Caco-2 (cell line): ENCODE data around the gene AKR1C3. TPM values are rescaled to one million over a fixed set of nuclear protein-coding genes. Genes with fewer than 3 reads are reported as not detected.
"Not testable (repeated sequence)": the region's sequence is repeated elsewhere in the genome, so short reads cannot be mapped to it uniquely, and the experiment has no call there.

Experiments
- BruUV-seq: library from RNA; stranded (reverse); fragments of 400-500 nt; replicated peaks from 2 replicates; lab custom pipeline; 2021; lab: Mats Ljungman, UMichigan
- CTCF ChIA-PET: fragments of 300-600 bp; sonication (Branson Sonifier 250); formaldehyde crosslinking; loops from one replicate; lab custom pipeline; 2022; ENCODE audit warnings: antibody characterized with exemption; lab: Charles Lee
- POLR2A ChIA-PET: fragments of 300-600 bp; sonication (Branson Sonifier 250); formaldehyde crosslinking; loops from one replicate; lab custom pipeline; 2022; ENCODE audit warnings: antibody characterized with exemption; lab: Charles Lee
- DNase-seq, 2 experiments: peaks; one replicate each; pipeline versions ENCODE4 v3.0.0 to v3.0.0-alpha.2; 2020 to 2022
- H3K27me3 ChIP-seq: replicated peaks from 2 replicates; pipeline ENCODE4 v1.6.0; 2011; ENCODE audit warnings: low read length; ENCODE audit not compliant: control insufficient read depth, insufficient read depth
- H3K36me3 ChIP-seq: 2 replicates; pipeline ENCODE4 v1.5.1; 2011; ENCODE audit warnings: low read length; ENCODE audit not compliant: control insufficient read depth, insufficient read depth
- H3K4me1 ChIP-seq: fragments of 250-450 bp; sonication (Bioruptor Pico); 2 replicates; pipeline ENCODE4 v1.5.1; 2020; ENCODE audit warnings: mild to moderate bottlenecking
- H3K4me3 ChIP-seq: 2 replicates; pipeline ENCODE4 v1.5.1; 2011; ENCODE audit warnings: low read depth, mild to moderate bottlenecking, control low read depth, low read length
- H3K9me3 ChIP-seq: fragments of 250-450 bp; sonication (Bioruptor Pico); 2 replicates; pipeline ENCODE4 v1.5.1; 2020; ENCODE audit warnings: mild to moderate bottlenecking, moderate library complexity
- H3K27ac Mint-ChIP-seq: one replicate; pipeline ENCODE4 v1.8.0; 2022; ENCODE audit warnings: mixed read lengths; ENCODE audit not compliant: unreplicated experiment
- H3K27me3 Mint-ChIP-seq: one replicate; pipeline ENCODE4 v1.8.0; 2022; ENCODE audit warnings: mixed read lengths; ENCODE audit not compliant: insufficient read depth, unreplicated experiment
- H3K36me3 Mint-ChIP-seq: one replicate; pipeline ENCODE4 v1.8.0; 2022; ENCODE audit warnings: mild to moderate bottlenecking, mixed read lengths; ENCODE audit not compliant: insufficient read depth, unreplicated experiment
- H3K4me1 Mint-ChIP-seq: one replicate; pipeline ENCODE4 v1.8.0; 2022; ENCODE audit warnings: low read depth, mixed read lengths; ENCODE audit not compliant: unreplicated experiment
- H3K4me3 Mint-ChIP-seq: one replicate; pipeline ENCODE4 v1.8.0; 2022; ENCODE audit warnings: mild to moderate bottlenecking, moderate library complexity, mixed read lengths; ENCODE audit not compliant: unreplicated experiment
- H3K9me3 Mint-ChIP-seq: one replicate; pipeline ENCODE4 v1.8.0; 2022; ENCODE audit warnings: mixed read lengths; ENCODE audit not compliant: unreplicated experiment
- intact Hi-C: fragments of 100-400 bp; cut with micrococcal nuclease; formaldehyde crosslinking; loops from one replicate; pipeline ENCODE4 v1.10.0; 2022; ENCODE audit not compliant: unreplicated experiment
- total RNA-seq: library from RNA; stranded (reverse); gene quantifications from 2 replicates; pipeline ENCODE4 v1.2.3, GENCODE V29; 2022
- TF ChIP-seq, protein P1 (sequence below), 2 experiments: fragments of 200-600 bp in 1 of 2; IDR thresholded peaks; 1 replicate in 1 of 2; 2 replicates in 1 of 2; pipeline versions ENCODE4 v1.5.1 to v1.8.0; 2011 to 2022; ENCODE audit warnings: antibody characterized with exemption in 1 of 2, control low read depth in 1 of 2, inconsistent platforms in 1 of 2, low read depth in 1 of 2, low read length in 1 of 2, mild to moderate bottlenecking in 1 of 2, moderate library complexity in 1 of 2; ENCODE audit not compliant: insufficient read depth in 1 of 2, severe bottlenecking in 1 of 2, unreplicated experiment in 1 of 2

AKR1C3 gene
- total RNA-seq, 1 experiment from 2014 or later, result 115 TPM

DNA sequence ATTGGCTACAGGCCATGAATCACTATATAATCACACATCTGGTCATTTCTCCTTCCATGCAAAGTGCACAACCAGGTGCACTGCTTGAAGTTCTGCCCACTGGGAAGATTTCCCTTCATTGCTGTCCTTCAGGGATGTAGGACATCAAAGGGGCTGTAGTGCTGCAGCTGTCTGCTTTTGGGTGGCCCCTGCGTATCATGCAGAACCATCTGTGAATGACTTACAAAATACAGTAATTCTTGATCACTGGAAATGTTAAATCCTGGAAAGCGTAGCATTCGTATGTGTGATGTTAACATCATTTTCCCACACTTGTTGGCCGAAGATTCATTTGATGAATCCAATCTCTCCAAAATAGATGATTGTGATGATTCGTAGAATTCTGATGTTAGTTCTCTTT is 22.4 kb downstream of the AKR1C3 start:
- Mint-ChIP-seq H3K36me3 (no peaks in the 10 kb centered on the region), H3K4me3 (no peak overlapping the region), H3K27ac (no peak overlapping the region), H3K9me3 (peaks cover 51% of the 10 kb centered on the region), H3K27me3 (no peaks in the 10 kb centered on the region), H3K4me1 (no peaks in the 10 kb centered on the region)
- H3K4me1 ChIP-seq, result 0 out of 2 replicates have a peak, but pooled peaks cover 3% of the 10 kb centered on the region
- no peak for DNase-seq
- TF ChIP-seq, protein P1, sequence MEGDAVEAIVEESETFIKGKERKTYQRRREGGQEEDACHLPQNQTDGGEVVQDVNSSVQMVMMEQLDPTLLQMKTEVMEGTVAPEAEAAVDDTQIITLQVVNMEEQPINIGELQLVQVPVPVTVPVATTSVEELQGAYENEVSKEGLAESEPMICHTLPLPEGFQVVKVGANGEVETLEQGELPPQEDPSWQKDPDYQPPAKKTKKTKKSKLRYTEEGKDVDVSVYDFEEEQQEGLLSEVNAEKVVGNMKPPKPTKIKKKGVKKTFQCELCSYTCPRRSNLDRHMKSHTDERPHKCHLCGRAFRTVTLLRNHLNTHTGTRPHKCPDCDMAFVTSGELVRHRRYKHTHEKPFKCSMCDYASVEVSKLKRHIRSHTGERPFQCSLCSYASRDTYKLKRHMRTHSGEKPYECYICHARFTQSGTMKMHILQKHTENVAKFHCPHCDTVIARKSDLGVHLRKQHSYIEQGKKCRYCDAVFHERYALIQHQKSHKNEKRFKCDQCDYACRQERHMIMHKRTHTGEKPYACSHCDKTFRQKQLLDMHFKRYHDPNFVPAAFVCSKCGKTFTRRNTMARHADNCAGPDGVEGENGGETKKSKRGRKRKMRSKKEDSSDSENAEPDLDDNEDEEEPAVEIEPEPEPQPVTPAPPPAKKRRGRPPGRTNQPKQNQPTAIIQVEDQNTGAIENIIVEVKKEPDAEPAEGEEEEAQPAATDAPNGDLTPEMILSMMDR (IDR thresholded peaks at IDR 0.05; ENCODE audit: insufficient read depth in 1 of 2, low read depth in 1 of 2, low read length in 1 of 2, severe bottlenecking in 1 of 2, unreplicated experiment in 1 of 2), result no peak
- ChIA-PET CTCF (no interaction called here), POLR2A (no interaction called here)
- intact Hi-C loops, result no loop called here
- no TSS peak for BruUV-seq
- H3K27me3 ChIP-seq, result no peaks in the 10 kb centered on the region
- H3K9me3 ChIP-seq, result peaks cover 21% of the 10 kb centered on the region
- no peaks in the 10 kb centered on the region for H3K36me3 ChIP-seq
- no peak overlapping the region for H3K4me3 ChIP-seq

DNA sequence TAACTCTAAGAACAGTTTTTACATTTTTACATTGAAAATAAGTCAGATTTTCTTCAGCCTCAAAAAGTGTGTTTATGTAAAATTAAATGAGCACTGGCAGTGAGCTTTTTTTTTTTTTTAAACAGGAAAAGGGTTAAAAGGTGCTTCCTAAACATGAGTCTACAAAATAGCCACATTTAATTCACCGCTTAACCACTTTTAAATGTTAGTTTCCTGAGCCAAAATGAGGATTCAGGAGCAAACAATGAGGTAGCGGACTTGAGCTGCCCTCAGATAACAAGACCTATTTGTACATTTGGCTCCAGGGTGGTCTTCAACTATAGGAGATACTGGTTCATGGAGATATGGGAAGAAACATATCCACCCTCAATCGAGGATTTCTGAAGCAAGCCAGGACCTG is 22.8 kb downstream of the AKR1C3 start:
- Mint-ChIP-seq H3K36me3 (no peaks in the 10 kb centered on the region), H3K27me3 (no peaks in the 10 kb centered on the region), H3K4me3 (no peak overlapping the region), H3K27ac (no peak overlapping the region), H3K4me1 (no peaks in the 10 kb centered on the region), H3K9me3 (peaks cover 55% of the 10 kb centered on the region)
- no peak for DNase-seq
- TF ChIP-seq, protein P1 (IDR thresholded peaks at IDR 0.05; ENCODE audit: insufficient read depth in 1 of 2, low read depth in 1 of 2, low read length in 1 of 2, severe bottlenecking in 1 of 2, unreplicated experiment in 1 of 2), result no peak
- Histone ChIP-seq H3K4me3 (no peak overlapping the region), H3K36me3 (no peaks in the 10 kb centered on the region), H3K27me3 (no peaks in the 10 kb centered on the region), H3K4me1 (0 out of 2 replicates have a peak, but pooled peaks cover 3% of the 10 kb centered on the region), H3K9me3 (peaks cover 21% of the 10 kb centered on the region)
- ChIA-PET POLR2A (no interaction called here), CTCF (no interaction called here)
- no TSS peak for BruUV-seq
- intact Hi-C loops, result no loop called here

DNA sequence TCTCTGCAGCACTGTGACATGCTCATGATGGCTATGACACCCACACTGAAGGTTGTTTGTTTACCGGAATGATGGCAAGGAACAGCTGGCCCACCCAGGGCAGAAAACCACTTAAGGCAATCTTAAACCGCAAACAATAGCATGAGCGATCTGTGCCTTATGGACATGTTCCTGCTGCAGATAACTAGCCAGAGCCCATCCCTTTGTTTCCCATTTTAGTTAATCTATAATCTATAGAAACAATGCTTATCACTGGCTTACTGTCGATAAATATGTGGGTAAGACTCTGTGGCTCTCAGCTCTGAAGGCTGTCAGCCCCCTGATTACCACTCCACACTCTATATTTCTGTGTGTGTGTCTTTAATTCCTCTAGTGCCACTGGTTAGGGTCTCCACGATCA is 25.8 kb downstream of the AKR1C3 start:
- H3K4me3 Mint-ChIP-seq, CTCF ChIA-PET, H3K4me1 ChIP-seq, POLR2A ChIA-PET, H3K36me3 Mint-ChIP-seq, H3K27me3 ChIP-seq, H3K27me3 Mint-ChIP-seq, H3K4me3 ChIP-seq, BruUV-seq, H3K36me3 ChIP-seq, H3K27ac Mint-ChIP-seq, H3K4me1 Mint-ChIP-seq, intact Hi-C loops, DNase-seq: not testable (repeated sequence)
- H3K9me3 ChIP-seq, result peaks cover 21% of the 10 kb centered on the region
- H3K9me3 Mint-ChIP-seq, result peaks cover 76% of the 10 kb centered on the region

DNA sequence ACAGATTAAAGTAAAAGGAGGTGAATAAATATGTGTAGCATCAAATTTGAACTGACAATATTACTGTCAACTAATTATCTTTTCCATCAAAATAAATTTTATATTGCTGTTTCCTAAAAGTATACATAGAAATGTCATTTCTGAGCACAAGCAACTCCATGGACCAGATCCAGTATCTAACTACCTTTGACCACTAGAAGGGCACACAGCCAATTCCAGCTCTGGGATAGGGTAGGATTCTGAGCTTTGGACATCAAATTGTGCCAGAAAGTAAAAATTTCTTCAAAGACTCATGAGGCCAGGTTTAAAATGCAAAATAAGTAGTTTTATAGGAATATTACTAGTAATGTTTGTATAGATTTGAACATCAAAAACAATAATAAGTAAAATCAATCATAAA is 29.7 kb downstream of the AKR1C3 start:
- Mint-ChIP-seq H3K27me3 (no peaks in the 10 kb centered on the region), H3K36me3 (no peaks in the 10 kb centered on the region), H3K9me3 (peaks cover 56% of the 10 kb centered on the region), H3K27ac (no peak overlapping the region), H3K4me3 (no peak overlapping the region), H3K4me1 (no peaks in the 10 kb centered on the region)
- TF ChIP-seq, protein P1 (IDR thresholded peaks at IDR 0.05; ENCODE audit: insufficient read depth in 1 of 2, low read depth in 1 of 2, low read length in 1 of 2, severe bottlenecking in 1 of 2, unreplicated experiment in 1 of 2), result no peak
- Histone ChIP-seq H3K9me3 (peaks cover 24% of the 10 kb centered on the region), H3K36me3 (no peaks in the 10 kb centered on the region), H3K4me1 (no peaks in the 10 kb centered on the region), H3K4me3 (no peak overlapping the region), H3K27me3 (no peaks in the 10 kb centered on the region)
- CTCF ChIA-PET, result no interaction called here
- no TSS peak for BruUV-seq
- intact Hi-C loops, result no loop called here
- no peak for DNase-seq
- POLR2A ChIA-PET, result no interaction called here
